22Rv1 (cell line): ENCODE data around the gene ALX3.

Source experiments
- CTCF ChIP-seq: fragments of 450-650 bp; IDR thresholded peaks from 2 replicates; pipeline ENCODE4 v1.5.1; 2017; ENCODE audit warnings: mild to moderate bottlenecking
- ZFX ChIP-seq: fragments of 450-650 bp; IDR thresholded peaks from 2 replicates; pipeline ENCODE4 v1.6.1; 2017; ENCODE audit warnings: antibody characterized with exemption, borderline replicate concordance

- TF ChIP-seq CTCF (no peak; the same call in 1 of the 2 replicates), ZFX (no peak)
Observed at GRCh38 chr1:110047463-110047862, 23.0 kb downstream of the ALX3 start.
